Measurements from ENCODE around the gene CTNNA2. TPM values are rescaled to one million over a fixed set of nuclear protein-coding genes. Genes with fewer than 3 reads are reported as not detected.

Gene CTNNA2
- total RNA-seq, 4 donors from 2014 or later, result 0.40 to 1.7 (median 1.5) TPM; not detected in 1

- Histone ChIP-seq H3K4me3 (no peak overlapping the region), H3K27me3 (no peaks in the 10 kb centered on the region), H3K27ac (no peak overlapping the region), H3K9me3 (no peaks in the 10 kb centered on the region), H3K4me1 (no peaks in the 10 kb centered on the region), H3K36me3 (no peaks in the 10 kb centered on the region)
- WGBS, 2 donors (ENCODE audit: low coverage in 1 of 2), result 80 to 88% methylated on average over 3 of the region's 3 CpGs
- no peak for DNase-seq
- in situ Hi-C loops (cut with MboI; ENCODE audit: low pct_ligation_motif_present in 1 of 4, low pct_unique_long_range_greater_than_20kb in 1 of 4, low sequenced_read_pairs in 3 of 4), result no loop called here
- TF ChIP-seq POLR2A (IDR thresholded peaks at IDR 0.05), result no peak
- TF ChIP-seq POLR2AphosphoS5 (IDR thresholded peaks at IDR 0.05), result no peak
- TF ChIP-seq EP300 (IDR thresholded peaks at IDR 0.05; ENCODE audit: low read depth), result no peak
- TF ChIP-seq CTCF (IDR thresholded peaks at IDR 0.05), result no peak
- intact Hi-C loops (cut with DNase I; ENCODE audit: low total_unique reads), result no loop called here
Observed at GRCh38 chr2:80351231-80351630, 838.4 kb downstream of the CTNNA2 start.

DNA sequence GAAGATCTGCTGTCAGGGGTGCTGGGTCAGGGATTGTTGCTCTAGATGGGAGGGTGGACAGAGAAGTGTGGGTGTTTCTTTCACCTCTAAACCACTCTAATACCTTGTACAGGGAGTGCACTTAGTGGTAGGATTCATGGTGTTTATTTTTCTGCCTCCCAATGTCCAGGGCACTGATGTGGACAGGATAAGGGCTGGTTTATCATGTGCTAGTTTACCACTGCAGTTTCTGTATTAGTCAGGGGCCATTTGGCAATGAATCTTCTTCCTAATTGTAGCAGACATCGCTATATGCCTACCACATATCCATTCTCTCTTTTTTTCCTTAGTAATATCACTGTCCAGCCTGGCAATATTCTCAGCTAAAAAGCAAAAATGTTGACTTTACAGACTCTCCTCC lies 842.0 kb downstream of the CTNNA2 start:
- no peaks in the 10 kb centered on the region for H3K27me3 ChIP-seq
- H3K27ac ChIP-seq, result no peak overlapping the region
- no peaks in the 10 kb centered on the region for H3K36me3 ChIP-seq
- no peak for DNase-seq
- intact Hi-C loops (cut with DNase I; ENCODE audit: low total_unique reads) (no loop called here), in situ Hi-C loops (cut with MboI; ENCODE audit: low pct_ligation_motif_present in 1 of 4, low pct_unique_long_range_greater_than_20kb in 1 of 4, low sequenced_read_pairs in 3 of 4) (no loop called here)
- H3K4me3 ChIP-seq, result no peak overlapping the region
- no peaks in the 10 kb centered on the region for H3K9me3 ChIP-seq
- TF ChIP-seq EP300 (IDR thresholded peaks at IDR 0.05; ENCODE audit: low read depth) (no peak), POLR2AphosphoS5 (IDR thresholded peaks at IDR 0.05) (no peak), CTCF (IDR thresholded peaks at IDR 0.05) (no peak), POLR2A (IDR thresholded peaks at IDR 0.05) (no peak)
- no peaks in the 10 kb centered on the region for H3K4me1 ChIP-seq
- WGBS, 2 donors (ENCODE audit: low coverage in 1 of 2), result 76 to 80% methylated on average over 1 of the region's 1 CpG

- TF ChIP-seq POLR2AphosphoS5 (IDR thresholded peaks at IDR 0.05) (no peak), CTCF (IDR thresholded peaks at IDR 0.05) (no peak)
- no peaks in the 10 kb centered on the region for H3K9me3 ChIP-seq
Observed at GRCh38 chr2:80361904-80362303, 849.1 kb downstream of the CTNNA2 start.

GRCh38 chr2:80363330-80363729 lies 850.5 kb downstream of the CTNNA2 start:
- Histone ChIP-seq H3K27me3 (no peaks in the 10 kb centered on the region), H3K36me3 (no peaks in the 10 kb centered on the region), H3K4me1 (no peaks in the 10 kb centered on the region), H3K4me3 (no peak overlapping the region), H3K9me3 (no peaks in the 10 kb centered on the region), H3K27ac (no peak overlapping the region)
- in situ Hi-C loops (cut with MboI; ENCODE audit: low pct_ligation_motif_present in 1 of 4, low pct_unique_long_range_greater_than_20kb in 1 of 4, low sequenced_read_pairs in 3 of 4), result no loop called here
- intact Hi-C loops (cut with DNase I; ENCODE audit: low total_unique reads), result no loop called here
- no peak for DNase-seq
- TF ChIP-seq POLR2AphosphoS5 (IDR thresholded peaks at IDR 0.05) (no peak), EP300 (IDR thresholded peaks at IDR 0.05; ENCODE audit: low read depth) (no peak), POLR2A (IDR thresholded peaks at IDR 0.05) (no peak), CTCF (IDR thresholded peaks at IDR 0.05) (no peak)
- 70 to 77% methylated on average over 5 of the region's 5 CpGs for WGBS, 2 donors (ENCODE audit: low coverage in 1 of 2)

More at GRCh38 chr2:80361904-80362303, 849.1 kb downstream of the CTNNA2 start:
- no peak overlapping the region for H3K4me3 ChIP-seq
- H3K4me1 ChIP-seq, result no peaks in the 10 kb centered on the region
- no peaks in the 10 kb centered on the region for H3K36me3 ChIP-seq
- no peak for DNase-seq
- intact Hi-C loops (cut with DNase I; ENCODE audit: low total_unique reads), result no loop called here
- H3K27ac ChIP-seq, result no peak overlapping the region
- no peaks in the 10 kb centered on the region for H3K27me3 ChIP-seq
- in situ Hi-C loops (cut with MboI; ENCODE audit: low pct_ligation_motif_present in 1 of 4, low pct_unique_long_range_greater_than_20kb in 1 of 4, low sequenced_read_pairs in 3 of 4), result no loop called here

All from transverse colon (tissue), 4 donors.